OCI-LY3 (cell line): ENCODE results near the gene SHISA6.

Experiments
- H2AFZ ChIP-seq: fragments of 200-600, 300-600 bp; shearing (Covaris generic); 2 replicates; pipeline ENCODE4 v1.6.0; 2014; ENCODE audit warnings: antibody characterized with exemption, low read depth, low read length
- H3K27ac ChIP-seq: fragments of 200-600, 300-600 bp; sonication (generic); 2 replicates; pipeline ENCODE4 v1.5.1; 2014; ENCODE audit warnings: mild to moderate bottlenecking, low read length, moderate library complexity, mixed read lengths
- H3K27me3 ChIP-seq: fragments of 200-600, 300-600 bp; sonication (generic); 2 replicates; pipeline ENCODE4 v1.6.1; 2014; ENCODE audit warnings: low read depth, low read length, mixed read lengths
- H3K36me3 ChIP-seq: fragments of 200-600, 300-600 bp; sonication (generic); replicated peaks from 2 replicates; pipeline ENCODE3; 2014; ENCODE audit warnings: low read depth, low read length, mixed read lengths
- H3K4me1 ChIP-seq: fragments of 300-600, 200-600 bp; sonication (generic); 2 replicates; pipeline ENCODE4 v1.6.1; 2014; ENCODE audit warnings: low read length, mixed read lengths
- H3K4me2 ChIP-seq: fragments of 200-600, 300-600 bp; sonication (generic); 2 replicates; pipeline ENCODE4 v1.6.1; 2014; ENCODE audit warnings: low read length, mixed read lengths
- H3K4me3 ChIP-seq: fragments of 300-600, 200-600 bp; sonication (generic); 2 replicates; pipeline ENCODE4 v1.5.1; 2014; ENCODE audit warnings: antibody characterized with exemption, mild to moderate bottlenecking, low read length, moderate library complexity
- H3K79me2 ChIP-seq: fragments of 300-600, 200-600 bp; shearing (Covaris generic); 2 replicates; pipeline ENCODE4 v1.6.1; 2014; ENCODE audit warnings: mild to moderate bottlenecking, low read length, mixed read lengths
- H3K9ac ChIP-seq: fragments of 300-600, 200-600 bp; shearing (Covaris generic); 2 replicates; pipeline ENCODE4 v1.6.0; 2014; ENCODE audit warnings: mild to moderate bottlenecking, low read length, moderate library complexity
- H3K9me3 ChIP-seq: fragments of 200-600, 300-600 bp; shearing (Covaris generic); 2 replicates; pipeline ENCODE4 v1.6.1; 2014; ENCODE audit warnings: low read length, mixed read lengths; ENCODE audit not compliant: insufficient read depth
- H4K20me1 ChIP-seq: fragments of 200-600, 300-600 bp; sonication (generic); 2 replicates; pipeline ENCODE4 v1.6.1; 2016; ENCODE audit warnings: low read length, mixed read lengths; ENCODE audit not compliant: insufficient read depth
- EZH2phosphoT487 ChIP-seq: fragments of 200-600 bp; shearing (Covaris generic); IDR thresholded peaks from 2 replicates; pipeline ENCODE4 v1.6.1; 2018; ENCODE audit warnings: antibody characterized with exemption, mixed run types, low read depth
- TF ChIP-seq, protein P1 (sequence below): fragments of 200-600, 300-600 bp; sonication (generic); IDR thresholded peaks from 2 replicates; pipeline ENCODE4 v1.5.1; 2014; ENCODE audit warnings: antibody characterized with exemption, low read length, low read depth

SHISA6 gene

GRCh38 chr17:11384131-11384530 lies 143.1 kb downstream of the SHISA6 start:
- Histone ChIP-seq H3K9ac (no peak overlapping the region), H2AFZ (no peak overlapping the region), H3K4me1 (no peaks in the 10 kb centered on the region), H3K9me3 (no peaks in the 10 kb centered on the region), H4K20me1 (no peaks in the 10 kb centered on the region), H3K36me3 (no peaks in the 10 kb centered on the region), H3K4me3 (no peak overlapping the region), H3K79me2 (no peaks in the 10 kb centered on the region), H3K4me2 (no peak overlapping the region), H3K27ac (no peak overlapping the region), H3K27me3 (no peaks in the 10 kb centered on the region)
- TF ChIP-seq, protein P1, sequence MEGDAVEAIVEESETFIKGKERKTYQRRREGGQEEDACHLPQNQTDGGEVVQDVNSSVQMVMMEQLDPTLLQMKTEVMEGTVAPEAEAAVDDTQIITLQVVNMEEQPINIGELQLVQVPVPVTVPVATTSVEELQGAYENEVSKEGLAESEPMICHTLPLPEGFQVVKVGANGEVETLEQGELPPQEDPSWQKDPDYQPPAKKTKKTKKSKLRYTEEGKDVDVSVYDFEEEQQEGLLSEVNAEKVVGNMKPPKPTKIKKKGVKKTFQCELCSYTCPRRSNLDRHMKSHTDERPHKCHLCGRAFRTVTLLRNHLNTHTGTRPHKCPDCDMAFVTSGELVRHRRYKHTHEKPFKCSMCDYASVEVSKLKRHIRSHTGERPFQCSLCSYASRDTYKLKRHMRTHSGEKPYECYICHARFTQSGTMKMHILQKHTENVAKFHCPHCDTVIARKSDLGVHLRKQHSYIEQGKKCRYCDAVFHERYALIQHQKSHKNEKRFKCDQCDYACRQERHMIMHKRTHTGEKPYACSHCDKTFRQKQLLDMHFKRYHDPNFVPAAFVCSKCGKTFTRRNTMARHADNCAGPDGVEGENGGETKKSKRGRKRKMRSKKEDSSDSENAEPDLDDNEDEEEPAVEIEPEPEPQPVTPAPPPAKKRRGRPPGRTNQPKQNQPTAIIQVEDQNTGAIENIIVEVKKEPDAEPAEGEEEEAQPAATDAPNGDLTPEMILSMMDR = no peak

- Histone ChIP-seq H3K4me3 (no peak overlapping the region), H3K4me1 (no peaks in the 10 kb centered on the region), H2AFZ (no peak overlapping the region), H3K9me3 (no peaks in the 10 kb centered on the region), H4K20me1 (no peaks in the 10 kb centered on the region), H3K27me3 (no peaks in the 10 kb centered on the region), H3K4me2 (no peak overlapping the region), H3K79me2 (no peaks in the 10 kb centered on the region), H3K27ac (no peak overlapping the region), H3K36me3 (no peaks in the 10 kb centered on the region), H3K9ac (no peak overlapping the region)
- no peak for TF ChIP-seq EZH2phosphoT487
- TF ChIP-seq, protein P1 = no peak
Observed at GRCh38 chr17:11387610-11388009, 146.6 kb downstream of the SHISA6 start.

DNA sequence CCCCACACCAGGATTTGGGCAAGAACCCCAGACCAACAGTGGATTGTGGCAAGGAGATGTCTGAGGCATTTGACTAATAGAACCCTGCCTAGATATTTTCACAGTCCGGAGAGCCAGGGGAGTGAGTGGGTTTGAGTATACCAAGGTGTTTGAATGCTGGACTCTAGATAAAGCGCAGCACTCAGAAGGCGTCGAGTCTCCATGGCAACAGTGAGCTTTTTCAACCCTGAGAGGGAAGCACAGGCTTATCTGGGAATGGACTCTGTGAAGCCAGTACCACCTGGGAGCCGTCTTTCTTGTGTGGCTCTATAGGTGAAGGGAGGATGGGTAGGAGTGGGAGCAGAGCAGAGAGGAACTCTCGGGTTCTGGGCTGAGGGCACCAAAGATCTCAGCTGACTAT lies 147.0 kb downstream of the SHISA6 start:
- Histone ChIP-seq H3K4me1 (no peaks in the 10 kb centered on the region), H3K79me2 (no peaks in the 10 kb centered on the region), H3K27ac (no peak overlapping the region), H3K4me3 (no peak overlapping the region), H3K9ac (no peak overlapping the region), H3K9me3 (no peaks in the 10 kb centered on the region), H3K36me3 (no peaks in the 10 kb centered on the region), H4K20me1 (no peaks in the 10 kb centered on the region), H3K4me2 (no peak overlapping the region), H3K27me3 (no peaks in the 10 kb centered on the region), H2AFZ (no peak overlapping the region)
- no peak for TF ChIP-seq EZH2phosphoT487
- TF ChIP-seq, protein P1 = no peak

- Histone ChIP-seq H3K4me3 (no peak overlapping the region), H3K4me2 (no peak overlapping the region), H3K27me3 (no peaks in the 10 kb centered on the region), H3K9ac (no peak overlapping the region), H2AFZ (no peak overlapping the region), H3K9me3 (no peaks in the 10 kb centered on the region), H3K27ac (no peak overlapping the region), H3K4me1 (no peaks in the 10 kb centered on the region), H3K79me2 (no peaks in the 10 kb centered on the region), H3K36me3 (no peaks in the 10 kb centered on the region), H4K20me1 (no peaks in the 10 kb centered on the region)
- TF ChIP-seq, protein P1 = no peak
- TF ChIP-seq EZH2phosphoT487 = no peak
Observed at GRCh38 chr17:11389583-11389982, 148.6 kb downstream of the SHISA6 start.
